Measurements from ENCODE around the gene TNS3. TPM values are rescaled to one million over a fixed set of nuclear protein-coding genes. Genes with fewer than 3 reads are reported as not detected.

TNS3 gene
- total and polyA plus RNA-seq, 10 donors: 17.7 to 247 (median 147) TPM

GRCh38 chr7:47367369-47367768 is 214.5 kb downstream of the TNS3 start:
- peaks cover 0 to 75% (median 24%) of the 10 kb centered on the region in 6 donors for H3K36me3 ChIP-seq
- no peak overlapping the region for H3K4me3 ChIP-seq
- H3K27ac ChIP-seq: no peak overlapping the region
- peaks cover 0 to 25% (median 12%) of the 10 kb centered on the region in 6 donors for H3K4me1 ChIP-seq
- no peaks in the 10 kb centered on the region for H3K9me3 ChIP-seq
- TF ChIP-seq POLR2AphosphoS5 (IDR thresholded peaks at IDR 0.05) (no peak), POLR2A (IDR thresholded peaks at IDR 0.05) (no peak)
- TF ChIP-seq, protein P1, sequence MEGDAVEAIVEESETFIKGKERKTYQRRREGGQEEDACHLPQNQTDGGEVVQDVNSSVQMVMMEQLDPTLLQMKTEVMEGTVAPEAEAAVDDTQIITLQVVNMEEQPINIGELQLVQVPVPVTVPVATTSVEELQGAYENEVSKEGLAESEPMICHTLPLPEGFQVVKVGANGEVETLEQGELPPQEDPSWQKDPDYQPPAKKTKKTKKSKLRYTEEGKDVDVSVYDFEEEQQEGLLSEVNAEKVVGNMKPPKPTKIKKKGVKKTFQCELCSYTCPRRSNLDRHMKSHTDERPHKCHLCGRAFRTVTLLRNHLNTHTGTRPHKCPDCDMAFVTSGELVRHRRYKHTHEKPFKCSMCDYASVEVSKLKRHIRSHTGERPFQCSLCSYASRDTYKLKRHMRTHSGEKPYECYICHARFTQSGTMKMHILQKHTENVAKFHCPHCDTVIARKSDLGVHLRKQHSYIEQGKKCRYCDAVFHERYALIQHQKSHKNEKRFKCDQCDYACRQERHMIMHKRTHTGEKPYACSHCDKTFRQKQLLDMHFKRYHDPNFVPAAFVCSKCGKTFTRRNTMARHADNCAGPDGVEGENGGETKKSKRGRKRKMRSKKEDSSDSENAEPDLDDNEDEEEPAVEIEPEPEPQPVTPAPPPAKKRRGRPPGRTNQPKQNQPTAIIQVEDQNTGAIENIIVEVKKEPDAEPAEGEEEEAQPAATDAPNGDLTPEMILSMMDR (IDR thresholded peaks at IDR 0.05 in 8 of 11, conservative IDR thresholded peaks at IDR 0.05 in 3 of 11): no peak
- no peaks in the 10 kb centered on the region for H3K27me3 ChIP-seq (replicated peaks in 1 of 7)
- 75 to 100% (median 91%) methylated on average over 1 to 5 of the region's 5 CpGs for WGBS, 5 donors
- DNase-seq: peak; percentile 65
- intact Hi-C loops (cut with DNase I; ENCODE audit: low total_unique reads): no loop called here

GRCh38 chr7:47366960-47367359 is 215.0 kb downstream of the TNS3 start:
- H3K4me3 ChIP-seq: no peak overlapping the region
- intact Hi-C loops (cut with DNase I; ENCODE audit: low total_unique reads): no loop called here
- peak; percentile 54 for DNase-seq
- peaks cover 0 to 78% (median 24%) of the 10 kb centered on the region in 6 donors for H3K36me3 ChIP-seq
- TF ChIP-seq, protein P1 (IDR thresholded peaks at IDR 0.05 in 8 of 11, conservative IDR thresholded peaks at IDR 0.05 in 3 of 11): no peak
- peak in 1 of 3 donors; percentile 18 for TF ChIP-seq POLR2AphosphoS5 (IDR thresholded peaks at IDR 0.05)
- no peaks in the 10 kb centered on the region for H3K9me3 ChIP-seq
- no peak overlapping the region for H3K27ac ChIP-seq
- 93 to 95% (median 93%) methylated on average over 8 of the region's 8 CpGs for WGBS, 5 donors
- peaks cover 0 to 21% (median 10%) of the 10 kb centered on the region in 6 donors for H3K4me1 ChIP-seq
- no peaks in the 10 kb centered on the region for H3K27me3 ChIP-seq (replicated peaks in 1 of 7)

DNA sequence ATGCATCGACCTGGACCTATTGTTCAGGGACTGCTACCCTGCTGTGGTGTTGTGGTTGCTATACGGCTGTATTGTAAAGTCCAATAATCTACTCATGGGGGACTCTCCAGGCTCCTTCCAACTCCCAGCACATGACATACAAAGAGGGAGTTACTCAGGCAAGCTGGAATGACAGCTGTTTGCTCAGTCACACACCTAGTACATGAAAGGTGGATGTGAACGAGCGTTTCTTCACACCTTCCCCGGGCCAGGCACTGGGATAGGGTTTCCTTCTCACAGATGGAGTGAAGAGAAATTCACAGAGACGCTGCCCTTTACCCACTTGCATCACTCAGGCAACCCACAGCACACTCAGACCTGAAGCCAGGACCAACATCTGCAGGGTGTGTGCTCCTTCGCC is 215.7 kb downstream of the TNS3 start:
- Histone ChIP-seq H3K4me3 (no peak overlapping the region), H3K27ac (no peak overlapping the region), H3K4me1 (peaks cover 0 to 14% (median 6%) of the 10 kb centered on the region in 6 donors), H3K27me3 (replicated peaks in 1 of 7) (no peaks in the 10 kb centered on the region), H3K9me3 (no peaks in the 10 kb centered on the region), H3K36me3 (peaks cover 0 to 85% (median 24%) of the 10 kb centered on the region in 6 donors)
- DNase-seq: no peak
- no peak for TF ChIP-seq POLR2A (IDR thresholded peaks at IDR 0.05)
- TF ChIP-seq POLR2AphosphoS5 (IDR thresholded peaks at IDR 0.05): no peak
- TF ChIP-seq, protein P1 (IDR thresholded peaks at IDR 0.05 in 8 of 11, conservative IDR thresholded peaks at IDR 0.05 in 3 of 11): no peak
- WGBS, 5 donors: 84 to 90% (median 87%) methylated on average over 6 to 7 of the region's 7 CpGs
- intact Hi-C loops (cut with DNase I; ENCODE audit: low total_unique reads): no loop called here

GRCh38 chr7:47362984-47363383 is 218.9 kb downstream of the TNS3 start:
- 48 to 71% (median 70%) methylated on average over 1 of the region's 1 CpG for WGBS, 5 donors
- Histone ChIP-seq H3K27ac (no peak overlapping the region), H3K27me3 (replicated peaks in 1 of 7) (no peaks in the 10 kb centered on the region), H3K4me1 (no peaks in the 10 kb centered on the region), H3K4me3 (no peak overlapping the region), H3K36me3 (peaks cover 0 to 66% (median 7%) of the 10 kb centered on the region in 6 donors), H3K9me3 (no peaks in the 10 kb centered on the region)
- TF ChIP-seq POLR2A (IDR thresholded peaks at IDR 0.05): no peak
- TF ChIP-seq, protein P1 (IDR thresholded peaks at IDR 0.05 in 8 of 11, conservative IDR thresholded peaks at IDR 0.05 in 3 of 11): no peak
- no peak for TF ChIP-seq POLR2AphosphoS5 (IDR thresholded peaks at IDR 0.05)
- DNase-seq: no peak
- intact Hi-C loops (cut with DNase I; ENCODE audit: low total_unique reads): no loop called here

Data from spleen (tissue), 11 donors.